Fibroblast of lung (primary cell): Measurements from ENCODE around the gene ANKRD40. TPM values are rescaled to one million over a fixed set of nuclear protein-coding genes. Genes with fewer than 3 reads are reported as not detected.

Experiments used
- DNase-seq, 2 donors: peaks; one replicate each; pipeline versions ENCODE4 v3.0.0 to v3.0.0-alpha.2; 2010; ENCODE audit warnings: low read depth in 2 of 2
- H2AFZ ChIP-seq: 2 replicates; pipeline ENCODE4 v1.5.1; 2012; ENCODE audit warnings: low read length, control low read depth, inconsistent platforms
- H3K27ac ChIP-seq: 2 replicates; pipeline ENCODE4 v1.5.1; 2011; ENCODE audit warnings: low read length, control low read depth; ENCODE audit not compliant: insufficient read depth
- H3K27me3 ChIP-seq: 2 replicates; pipeline ENCODE4 v1.5.1; 2011; ENCODE audit warnings: mild to moderate bottlenecking, low read length; ENCODE audit not compliant: control insufficient read depth, insufficient read depth
- H3K36me3 ChIP-seq: 2 replicates; pipeline ENCODE4 v1.5.1; 2011; ENCODE audit warnings: low read length; ENCODE audit not compliant: control insufficient read depth, insufficient read depth
- H3K4me1 ChIP-seq: 2 replicates; pipeline ENCODE4 v1.5.1; 2011; ENCODE audit warnings: low read length; ENCODE audit not compliant: control insufficient read depth, insufficient read depth; ENCODE audit errors: extremely low read depth
- H3K4me2 ChIP-seq: 2 replicates; pipeline ENCODE4 v1.5.1; 2011; ENCODE audit warnings: low read length, control low read depth; ENCODE audit not compliant: insufficient read depth; ENCODE audit errors: extremely low read depth
- H3K4me3 ChIP-seq, 4 experiments: fragments of 200-600 bp in 1 of 4; sonication (generic) in 1 of 4; replicated peaks in 1 of 4; 2 replicates each; pipeline ENCODE4 v1.5.1; 2011 to 2016; ENCODE audit warnings: low read length in 4 of 4, low read depth in 3 of 4, mild to moderate bottlenecking in 3 of 4, control low read depth in 2 of 4, inconsistent platforms in 1 of 4, mixed read lengths in 1 of 4; ENCODE audit not compliant: insufficient read depth in 1 of 4; ENCODE audit errors: control extremely low read depth in 1 of 4
- H3K79me2 ChIP-seq: 2 replicates; pipeline ENCODE4 v1.5.1; 2012; ENCODE audit warnings: mild to moderate bottlenecking, low read length, inconsistent platforms; ENCODE audit not compliant: control insufficient read depth, insufficient read depth
- H3K9ac ChIP-seq: 2 replicates; pipeline ENCODE4 v1.5.1; 2011; ENCODE audit warnings: mild to moderate bottlenecking, low read length, control low read depth; ENCODE audit not compliant: insufficient read depth
- H3K9me3 ChIP-seq: 2 replicates; pipeline ENCODE4 v1.5.1; 2012; ENCODE audit warnings: low read depth, low read length; ENCODE audit not compliant: control insufficient read depth, insufficient read depth
- H4K20me1 ChIP-seq: 2 replicates; pipeline ENCODE4 v1.5.1; 2011; ENCODE audit warnings: low read length; ENCODE audit not compliant: control insufficient read depth, insufficient read depth; ENCODE audit errors: extremely low read depth
- EZH2 ChIP-seq: IDR thresholded peaks from 2 replicates; pipeline ENCODE4 v1.5.1; 2012; ENCODE audit warnings: low read length, control low read depth, mild to moderate bottlenecking; ENCODE audit errors: missing control alignments
- polyA minus RNA-seq: library from RNA; depleted of rRNA, polyadenylated mRNA; stranded (reverse); fragments of >200 nt; gene quantifications from 2 replicates; pipeline ENCODE4 v1.2.3, GENCODE V29; 2011; ENCODE audit warnings: low replicate concordance
- polyA plus RNA-seq, 2 donors: library from polyadenylated mRNA; depleted of rRNA in 1 of 2; stranded (reverse) in 1 of 2; unstranded in 1 of 2; fragments of >200 nt; gene quantifications; 2 replicates each; pipeline ENCODE4 v1.2.1, GENCODE V29; 2011 to 2012; ENCODE audit warnings: missing spikeins in 1 of 2
- total RNA-seq: library from RNA; depleted of rRNA; stranded (reverse); fragments of >200 nt; gene quantifications from 2 replicates; pipeline ENCODE4 v1.2.1, GENCODE V29; 2014
- TF ChIP-seq, protein P1 (sequence below), 2 donors: IDR thresholded peaks in 1 of 2; conservative IDR thresholded peaks in 1 of 2; 1 replicate in 1 of 2; 2 replicates in 1 of 2; pipeline ENCODE4 v1.5.1; 2011 to 2012; ENCODE audit warnings: low read length in 2 of 2, control low read depth in 1 of 2, inconsistent platforms in 1 of 2, low read depth in 1 of 2, mild to moderate bottlenecking in 1 of 2

Gene ANKRD40
- total RNA-seq (34.4 and 34.5 TPM in 2 replicates), polyA plus RNA-seq (59.9 and 65.9 TPM in 2 replicates), polyA minus RNA-seq (13.9 and 16.7 TPM in 2 replicates)
- polyA plus RNA-seq (2012) = 28.3 and 30.4 TPM in 2 replicates

- DNase-seq = peak; percentile 91 to 95
- peak within 1 kb of the TSS; percentile 64 to 85 (median 80) for H3K4me3 ChIP-seq
- H4K20me1 ChIP-seq = no peaks in the 10 kb centered on the region
- H3K4me1 ChIP-seq = peaks cover 9% of the 10 kb centered on the region
- H3K27ac ChIP-seq = peak within 1 kb of the TSS; percentile 92
- no peak for TF ChIP-seq EZH2
- TF ChIP-seq, protein P1, sequence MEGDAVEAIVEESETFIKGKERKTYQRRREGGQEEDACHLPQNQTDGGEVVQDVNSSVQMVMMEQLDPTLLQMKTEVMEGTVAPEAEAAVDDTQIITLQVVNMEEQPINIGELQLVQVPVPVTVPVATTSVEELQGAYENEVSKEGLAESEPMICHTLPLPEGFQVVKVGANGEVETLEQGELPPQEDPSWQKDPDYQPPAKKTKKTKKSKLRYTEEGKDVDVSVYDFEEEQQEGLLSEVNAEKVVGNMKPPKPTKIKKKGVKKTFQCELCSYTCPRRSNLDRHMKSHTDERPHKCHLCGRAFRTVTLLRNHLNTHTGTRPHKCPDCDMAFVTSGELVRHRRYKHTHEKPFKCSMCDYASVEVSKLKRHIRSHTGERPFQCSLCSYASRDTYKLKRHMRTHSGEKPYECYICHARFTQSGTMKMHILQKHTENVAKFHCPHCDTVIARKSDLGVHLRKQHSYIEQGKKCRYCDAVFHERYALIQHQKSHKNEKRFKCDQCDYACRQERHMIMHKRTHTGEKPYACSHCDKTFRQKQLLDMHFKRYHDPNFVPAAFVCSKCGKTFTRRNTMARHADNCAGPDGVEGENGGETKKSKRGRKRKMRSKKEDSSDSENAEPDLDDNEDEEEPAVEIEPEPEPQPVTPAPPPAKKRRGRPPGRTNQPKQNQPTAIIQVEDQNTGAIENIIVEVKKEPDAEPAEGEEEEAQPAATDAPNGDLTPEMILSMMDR (conservative IDR thresholded peaks at IDR 0.05 in 1 of 2, IDR thresholded peaks at IDR 0.05 in 1 of 2; ENCODE audit: low read depth in 1 of 2, low read length in 2 of 2) = no peak
- H3K27me3 ChIP-seq = no peaks in the 10 kb centered on the region
- no peaks in the 10 kb centered on the region for H3K36me3 ChIP-seq
- peak within 1 kb of the TSS; percentile 93 for H3K4me2 ChIP-seq
- peaks cover 48% of the 10 kb centered on the region for H3K79me2 ChIP-seq
- peak within 1 kb of the TSS; percentile 69 for H3K9ac ChIP-seq
- no peaks in the 10 kb centered on the region for H3K9me3 ChIP-seq
- peak within 1 kb of the TSS; percentile 47 for H2AFZ ChIP-seq
Measured at GRCh38 chr17:50707289-50708049, at the start of gene ANKRD40. ANKRD40 (minus strand) TSS chr17:50707914; CDS start chr17:50707654, 260 bp downstream.

DNA sequence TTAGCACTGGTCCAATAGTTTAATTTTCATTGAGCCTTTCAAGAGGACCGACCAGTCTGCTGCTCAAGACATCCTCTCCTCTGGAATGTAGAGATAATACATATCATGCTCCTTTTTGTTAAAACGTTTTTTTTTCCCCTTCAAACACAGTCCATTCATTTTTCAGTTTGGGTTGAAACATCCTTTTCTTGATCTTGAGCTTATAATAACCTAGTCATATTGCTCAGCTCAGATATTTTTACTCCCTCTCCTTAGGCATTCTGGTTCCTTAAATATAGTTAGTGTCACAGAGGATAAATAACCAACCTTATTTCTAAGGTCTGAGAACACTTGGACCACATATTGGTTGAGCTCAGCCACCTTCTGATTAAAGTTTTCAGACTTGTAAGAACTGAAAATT, 46.8 kb upstream of the ANKRD40 start:
- H3K4me2 ChIP-seq = no peak overlapping the region
- no peak overlapping the region for H3K9ac ChIP-seq
- no peak overlapping the region for H3K4me3 ChIP-seq
- no peaks in the 10 kb centered on the region for H4K20me1 ChIP-seq
- H3K9me3 ChIP-seq = no peaks in the 10 kb centered on the region
- peaks cover 2% of the 10 kb centered on the region for H3K36me3 ChIP-seq
- no peak for DNase-seq
- TF ChIP-seq, protein P1 (conservative IDR thresholded peaks at IDR 0.05 in 1 of 2, IDR thresholded peaks at IDR 0.05 in 1 of 2; ENCODE audit: low read depth in 1 of 2, low read length in 2 of 2) = no peak
- no peak for TF ChIP-seq EZH2
- no peaks in the 10 kb centered on the region for H3K4me1 ChIP-seq
- no peak overlapping the region for H3K27ac ChIP-seq
- no peak overlapping the region for H2AFZ ChIP-seq
- H3K79me2 ChIP-seq = no peaks in the 10 kb centered on the region
- H3K27me3 ChIP-seq = no peaks in the 10 kb centered on the region

DNA sequence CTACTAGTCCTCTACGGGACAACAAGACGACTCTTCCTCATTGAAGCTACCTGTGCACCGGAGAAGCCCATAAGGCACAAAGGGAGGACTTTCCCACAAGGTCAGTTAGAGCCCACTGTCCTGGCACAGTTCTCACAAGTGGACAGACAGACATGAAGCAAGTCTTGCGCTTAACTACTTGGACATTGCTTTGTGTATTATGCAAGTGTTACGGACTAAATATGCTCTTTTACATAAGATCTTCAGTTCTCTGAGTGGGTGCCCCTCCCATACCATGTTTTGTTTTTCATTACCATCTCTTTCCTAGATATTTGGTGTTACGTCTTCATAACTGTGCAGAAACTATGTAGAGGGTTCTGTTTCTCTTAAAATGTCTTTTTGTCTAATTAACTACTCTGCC, 41.5 kb upstream of the ANKRD40 start:
- Histone ChIP-seq H3K4me3 (no peak overlapping the region), H4K20me1 (no peaks in the 10 kb centered on the region), H3K4me2 (no peak overlapping the region), H3K4me1 (no peaks in the 10 kb centered on the region), H3K27ac (no peak overlapping the region), H3K9me3 (no peaks in the 10 kb centered on the region), H3K27me3 (no peaks in the 10 kb centered on the region), H3K9ac (no peak overlapping the region), H2AFZ (no peak overlapping the region), H3K79me2 (peaks cover 2% of the 10 kb centered on the region), H3K36me3 (peaks cover 19% of the 10 kb centered on the region)
- DNase-seq = no peak
- TF ChIP-seq, protein P1 (conservative IDR thresholded peaks at IDR 0.05 in 1 of 2, IDR thresholded peaks at IDR 0.05 in 1 of 2; ENCODE audit: low read depth in 1 of 2, low read length in 2 of 2) = no peak
- TF ChIP-seq EZH2 = no peak
